Stimulated activated CD8-positive, alpha-beta memory T cell treated with anti-CD3 and anti-CD28 coated beads, Interleukin-12 subunit alpha, Interleukin-12 subunit beta, amount 100 ng/mL, for 24 hours (primary cell): ENCODE measurements around the gene C9orf72.
"Not testable (repeated sequence)": the region's sequence is repeated elsewhere in the genome, so short reads cannot be mapped to it uniquely, and the experiment has no call there.

Experiments used
- DNase-seq: peaks from one replicate; pipeline ENCODE4 v3.0.0-alpha.2; 2020; ENCODE audit errors: extremely low read depth

C9orf72 gene

GRCh38 chr9:27572918-27573633 lies at the start of gene C9orf72:
Gene C9orf72, minus strand, starts transcription at chr9:27573481. Its CDS starts 6,361 bp downstream, at chr9:27567120.
- peak; percentile 70 for DNase-seq

- no peak for DNase-seq
These were observed 49.5 kb upstream of the C9orf72 start for GRCh38 chr9:27622693-27623340.

DNA sequence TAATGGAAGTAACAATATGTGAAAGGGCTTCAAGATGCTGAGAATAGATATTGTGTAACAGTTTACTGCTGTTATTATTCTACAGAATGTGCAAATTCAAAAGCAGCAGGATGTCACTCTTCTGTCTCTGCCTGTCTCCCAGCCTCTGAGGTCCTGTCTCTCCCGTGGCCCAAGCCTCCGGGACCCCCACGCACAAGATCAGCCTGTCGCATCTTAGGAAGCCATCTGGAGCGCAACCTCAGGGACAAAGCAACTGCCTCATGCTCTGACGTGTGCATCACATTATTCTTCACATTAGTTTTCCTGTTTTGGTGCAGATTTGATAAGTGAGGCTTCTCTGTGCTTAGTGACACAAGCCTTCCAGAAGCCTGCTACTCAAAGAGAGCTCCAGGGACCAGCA lies 46.5 kb upstream of the C9orf72 start:
- no peak for DNase-seq

- DNase-seq: no peak
These were observed 44.8 kb upstream of the C9orf72 start for GRCh38 chr9:27618066-27618465.

GRCh38 chr9:27614551-27614950 lies 41.3 kb upstream of the C9orf72 start:
- no peak for DNase-seq

DNA sequence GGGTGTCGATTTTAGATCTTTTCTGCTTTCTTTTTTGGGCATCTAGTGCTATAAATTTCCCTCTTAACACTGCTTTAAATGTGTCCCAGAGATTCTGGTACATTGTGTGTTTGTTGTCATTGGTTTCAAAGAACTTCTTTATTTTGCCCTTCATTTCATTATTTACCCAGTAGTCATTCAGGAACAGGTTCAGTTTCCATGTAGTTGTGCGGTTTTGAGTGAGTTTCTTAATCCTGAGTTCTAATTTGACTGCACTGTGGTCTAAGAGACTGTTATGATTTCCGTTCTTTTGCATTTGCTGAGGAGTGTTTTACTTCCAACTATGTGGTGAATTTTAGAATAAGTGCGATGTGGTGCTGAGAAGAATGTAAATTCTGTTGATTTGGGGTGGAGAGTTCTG lies 38.8 kb upstream of the C9orf72 start:
- not testable (repeated sequence) for DNase-seq

DNA sequence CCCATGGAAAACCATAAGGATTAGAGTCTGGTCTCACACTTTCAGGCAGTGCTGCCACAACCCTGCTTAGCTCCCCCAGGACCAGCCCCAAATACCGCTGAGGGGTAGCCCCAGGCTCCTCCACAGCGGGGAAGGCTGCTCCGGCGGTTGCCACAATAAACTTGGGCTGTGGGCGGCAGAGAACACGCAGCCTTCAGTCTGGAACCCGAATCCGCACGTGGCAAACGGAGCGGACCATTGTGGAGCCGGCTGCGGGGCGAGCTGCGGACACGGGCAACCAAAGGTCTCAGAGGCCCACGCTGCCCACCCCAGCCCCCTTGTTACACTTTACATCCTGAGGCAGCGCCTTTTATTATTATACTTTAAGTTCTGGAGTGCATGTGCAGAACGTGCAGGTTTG lies 37.3 kb upstream of the C9orf72 start:
- DNase-seq: no peak

DNA sequence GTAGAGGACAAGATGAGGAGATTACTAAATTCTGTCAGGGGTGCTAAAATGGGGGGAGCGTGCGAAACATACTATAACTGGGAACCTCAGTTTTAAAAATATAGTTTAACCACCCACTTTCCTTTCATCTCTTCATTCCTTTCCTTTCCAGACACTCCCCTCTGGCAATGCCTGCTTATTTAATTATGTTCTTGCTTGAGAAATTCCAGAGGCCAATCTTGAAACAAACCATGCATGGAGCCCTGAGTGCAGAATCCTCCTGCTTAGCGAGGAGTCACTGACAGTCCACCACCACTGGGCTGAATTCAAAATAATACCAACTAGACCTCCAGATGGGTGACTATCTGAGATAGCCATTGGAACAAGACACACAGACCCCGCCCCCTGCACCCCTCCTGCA lies 29.7 kb upstream of the C9orf72 start:
- no peak for DNase-seq

DNA sequence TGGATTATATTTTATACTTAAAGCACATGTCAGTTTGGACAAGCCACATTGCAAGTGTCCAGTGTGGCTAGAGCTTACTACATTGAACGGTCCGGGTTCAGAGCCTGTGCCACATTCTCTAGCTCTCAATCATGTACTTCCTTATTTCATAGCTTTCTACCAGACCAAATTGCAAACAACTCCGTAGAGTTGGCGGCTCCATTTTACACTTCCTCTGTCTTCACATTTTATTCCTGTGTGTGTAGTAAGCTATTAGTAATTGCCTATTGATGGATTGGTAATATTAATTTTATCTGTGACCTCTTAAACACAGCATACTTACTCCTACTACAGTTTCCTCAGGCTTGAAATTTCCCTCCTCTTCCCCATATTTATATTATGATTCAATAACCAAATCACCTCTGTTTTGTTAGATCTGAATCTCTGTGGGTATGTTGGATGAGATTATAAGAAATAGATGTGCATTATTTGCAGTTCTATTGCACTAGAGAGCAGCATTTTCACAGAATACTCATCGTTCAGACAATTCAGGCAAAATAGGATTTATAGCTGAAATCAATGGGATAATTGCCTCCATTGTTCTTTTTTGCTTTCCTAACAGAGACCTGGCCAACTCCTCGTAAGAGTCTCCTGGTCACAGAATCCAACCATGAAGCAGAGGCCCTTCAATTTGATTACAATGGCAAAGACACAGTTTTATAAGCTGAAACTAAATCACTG lies 29.0 kb upstream of the C9orf72 start:
- DNase-seq: no peak

GRCh38 chr9:27601396-27601795 lies 28.1 kb upstream of the C9orf72 start:
- no peak for DNase-seq

DNA sequence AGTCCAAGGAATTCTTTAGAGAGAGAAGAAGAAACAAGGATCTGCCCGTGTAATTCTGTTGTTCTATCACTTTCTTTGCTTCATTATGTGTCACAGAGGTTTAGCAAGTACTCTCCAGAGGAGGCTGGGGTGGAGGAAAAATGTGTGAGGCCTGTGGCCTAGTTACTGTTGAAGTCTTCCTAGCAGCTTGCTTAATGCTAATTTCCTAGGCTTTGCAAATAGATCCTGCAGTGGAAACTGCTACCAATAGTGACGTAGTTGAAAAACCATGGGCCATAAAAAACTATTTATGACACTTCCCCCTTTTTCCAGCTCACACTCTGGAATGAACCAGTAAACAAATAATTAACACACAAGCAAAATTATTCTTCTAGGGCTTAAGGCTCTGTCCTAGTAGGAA lies 27.0 kb upstream of the C9orf72 start:
- no peak for DNase-seq

DNA sequence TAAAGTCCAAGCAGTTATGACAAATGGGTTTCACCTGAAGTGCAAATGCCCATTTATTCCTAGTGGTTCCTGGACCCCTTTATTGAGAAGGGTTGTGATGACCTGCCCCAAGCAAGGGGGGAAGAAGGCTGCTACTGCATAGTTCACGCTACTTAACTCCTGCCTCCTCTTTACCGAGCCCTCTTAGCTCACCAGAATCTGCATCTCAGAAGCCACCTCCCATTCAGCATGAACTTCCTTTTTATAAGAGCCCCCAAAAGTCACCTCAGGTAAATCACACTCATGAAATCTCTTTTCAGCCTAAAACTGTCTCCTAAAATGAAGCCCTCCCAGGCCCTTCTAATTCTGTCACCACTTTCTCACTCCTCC lies 26.6 kb upstream of the C9orf72 start:
- DNase-seq: no peak

DNA sequence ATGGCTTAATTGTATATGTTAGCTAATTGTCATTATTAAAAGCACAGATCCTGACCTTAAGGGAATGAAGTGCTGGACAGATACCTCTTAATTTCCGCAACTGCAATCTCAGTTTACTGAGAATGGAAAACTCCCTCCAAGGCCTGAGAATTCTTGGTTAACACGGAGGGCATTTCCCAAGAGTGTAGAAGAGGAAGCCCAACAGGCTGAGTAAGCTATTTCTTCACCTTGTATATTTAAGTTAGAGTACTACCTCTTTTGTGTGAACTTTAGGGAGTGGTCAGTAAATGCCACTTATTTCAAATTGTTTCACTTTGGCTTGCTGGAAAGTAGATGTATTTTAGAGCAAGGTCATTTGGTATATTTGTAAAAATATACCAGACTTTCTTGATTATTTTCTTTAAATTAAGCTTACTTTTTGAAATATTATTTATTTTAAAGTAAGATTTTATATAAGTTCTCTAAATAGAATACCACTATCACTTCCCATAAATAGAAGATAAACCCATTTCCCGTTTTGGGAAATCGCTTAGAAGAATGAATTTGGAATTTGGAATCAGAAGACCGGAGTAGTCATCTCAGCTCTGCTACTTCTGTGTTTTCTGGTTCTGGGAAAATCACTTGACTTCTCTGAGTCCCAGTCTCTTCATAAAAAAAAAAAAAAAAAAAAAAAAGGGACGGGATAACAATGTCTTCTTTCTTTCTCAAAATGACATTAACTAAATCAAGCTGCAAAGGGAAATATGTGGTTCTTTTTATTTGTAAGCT lies 26.0 kb upstream of the C9orf72 start:
- no peak for DNase-seq

DNA sequence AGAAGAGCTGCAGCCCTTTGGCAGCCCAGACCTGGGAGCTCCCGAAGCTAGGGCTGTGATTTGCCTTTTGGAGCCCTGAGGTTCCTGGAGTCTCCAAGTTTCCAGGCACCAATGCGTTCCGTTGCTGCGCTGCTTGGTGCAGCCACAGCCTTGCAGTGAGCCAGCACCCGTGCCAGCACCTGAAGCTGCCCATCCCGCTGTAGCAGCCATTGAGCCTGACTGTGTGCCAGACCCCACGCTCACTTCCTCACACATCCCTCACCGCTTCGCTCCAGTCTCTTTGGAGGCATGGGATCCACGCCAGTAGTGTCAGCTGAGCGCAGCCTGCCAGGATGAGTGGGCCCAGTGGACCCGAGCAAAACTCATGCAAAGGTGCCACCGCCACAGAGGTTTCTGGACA lies 22.5 kb upstream of the C9orf72 start:
- DNase-seq: no peak

DNA sequence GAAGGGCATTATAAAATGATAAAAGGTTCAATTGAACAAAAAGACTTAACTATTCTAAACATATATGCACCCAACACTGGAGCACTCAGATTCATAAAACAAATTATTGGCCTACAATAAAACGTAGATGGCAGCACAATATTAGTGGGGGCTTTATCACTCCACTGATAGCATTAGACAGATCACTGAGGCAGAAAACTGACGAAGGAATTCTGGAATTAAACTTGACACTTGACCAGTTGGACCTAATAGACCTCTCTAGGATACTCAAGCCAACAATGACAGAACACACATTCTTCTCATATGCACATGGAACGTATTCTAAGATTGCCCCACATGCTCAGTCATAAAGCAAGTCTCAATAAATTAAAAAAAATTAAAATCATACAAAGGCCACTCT lies 18.4 kb upstream of the C9orf72 start:
- DNase-seq: no peak

DNA sequence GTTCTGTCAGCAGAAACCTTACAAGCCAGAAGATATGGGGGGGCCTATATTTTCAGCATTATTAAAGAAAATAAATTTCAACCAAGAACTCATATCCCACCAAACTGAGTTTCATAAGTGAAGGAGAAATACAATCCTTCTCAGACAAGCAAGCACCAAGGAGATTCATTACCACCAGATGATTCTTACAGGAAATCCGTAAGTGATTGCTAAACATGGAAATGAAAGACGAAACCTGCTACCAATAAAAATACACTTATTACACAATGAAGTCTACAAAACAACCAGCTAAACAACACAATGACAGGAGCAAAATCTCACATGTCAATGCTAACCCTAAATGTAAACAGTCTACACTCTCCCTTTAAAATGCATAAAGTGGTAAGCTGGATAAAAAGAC lies 17.8 kb upstream of the C9orf72 start:
- DNase-seq: no peak

DNA sequence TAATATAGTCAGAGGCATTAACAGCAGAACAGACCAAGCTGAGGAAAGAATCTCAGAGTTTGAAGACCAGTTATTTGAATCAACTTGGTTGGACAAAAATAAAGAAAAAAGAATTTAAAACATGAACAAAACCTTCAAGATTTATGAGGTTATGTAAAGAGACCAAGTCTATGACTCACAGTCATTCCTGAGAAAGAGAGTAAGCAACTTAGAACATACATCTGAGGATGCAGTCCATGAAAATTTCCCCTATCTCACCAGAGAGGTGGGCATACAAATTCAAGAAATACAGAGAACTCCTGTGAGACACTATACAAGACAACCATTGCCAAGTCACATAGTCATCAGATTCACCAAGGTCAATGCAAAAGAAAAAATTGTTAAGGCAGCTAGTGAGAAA lies 17.4 kb upstream of the C9orf72 start:
- no peak for DNase-seq

DNA sequence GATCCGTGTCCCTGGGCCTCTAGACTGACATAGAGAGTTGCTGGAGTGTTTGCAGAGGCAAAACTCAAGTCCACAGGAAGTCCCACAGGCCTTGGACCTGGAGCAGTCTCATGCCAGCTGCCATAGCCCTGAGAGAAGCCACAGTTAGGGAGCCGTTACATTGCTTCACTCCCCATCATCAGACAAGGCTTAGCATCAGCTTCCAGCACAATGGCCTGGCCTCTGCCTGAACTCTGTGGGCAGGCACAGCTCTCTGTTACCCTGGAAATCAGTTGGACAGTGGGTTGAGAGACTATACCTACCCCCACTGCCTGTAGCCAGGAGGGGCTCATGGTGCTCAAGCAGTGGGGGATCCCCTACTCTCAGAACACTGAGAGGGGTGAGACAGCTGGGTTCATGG lies 16.2 kb upstream of the C9orf72 start:
- no peak for DNase-seq

- DNase-seq: no peak
These were observed 13.0 kb upstream of the C9orf72 start for GRCh38 chr9:27586304-27586703.

- no peak for DNase-seq
These were observed 11.7 kb upstream of the C9orf72 start for GRCh38 chr9:27584931-27585330.

DNA sequence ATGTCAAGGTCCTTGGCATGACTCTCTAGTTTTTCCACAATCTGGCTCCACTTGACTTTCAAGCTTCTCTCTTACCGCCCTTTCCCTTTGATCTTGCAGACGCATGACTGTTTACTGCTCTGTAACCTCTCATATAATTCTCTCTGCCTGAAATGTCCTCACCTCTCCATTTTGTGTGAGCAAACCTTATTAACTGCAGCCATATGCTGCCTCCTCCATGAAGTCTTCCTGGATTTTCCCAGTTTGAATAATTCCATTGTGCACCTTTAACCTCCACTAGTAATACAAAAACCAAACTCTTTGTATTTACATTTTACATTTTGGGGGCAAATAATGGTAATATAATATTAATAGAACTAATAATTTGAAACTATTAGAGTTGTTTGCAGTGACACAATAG lies 9.5 kb upstream of the C9orf72 start:
- no peak for DNase-seq

DNA sequence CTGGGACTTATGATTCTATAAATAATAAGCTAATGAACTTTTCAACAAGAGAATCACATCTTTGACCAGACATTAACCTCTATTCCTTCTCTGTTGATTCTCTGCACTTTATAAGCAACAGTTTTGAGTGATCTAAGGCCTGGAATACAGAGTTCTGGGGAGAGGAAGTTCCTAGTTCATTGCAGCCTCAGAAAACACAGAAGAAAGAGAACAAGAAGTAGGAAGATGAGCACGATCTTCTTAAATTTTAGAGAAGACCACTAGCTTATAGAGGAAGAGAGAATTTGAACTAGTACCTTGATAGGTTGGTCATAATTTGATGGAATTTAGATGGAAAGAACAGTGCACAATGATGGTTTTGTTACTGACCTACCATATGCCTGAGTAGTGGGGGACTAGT lies 8.5 kb upstream of the C9orf72 start:
- no peak for DNase-seq
